Skin epidermis (tissue), 12 donors: Measurements from ENCODE around the gene SGPP1.
"Not testable (repeated sequence)": the region's sequence is repeated elsewhere in the genome, so short reads cannot be mapped to it uniquely, and the experiment has no call there.

Source experiments
- H3K27ac ChIP-seq, 21 experiments: fragments of 200-600 bp; sonication (generic) in 11 of 21; one replicate each; pipeline ENCODE4 v1.5.0; 2020; ENCODE audit warnings: mild to moderate bottlenecking in 3 of 21, inconsistent platforms in 2 of 21, moderate library complexity in 2 of 21
- H3K4me3 ChIP-seq, 7 experiments: fragments of 200-600 bp; sonication (generic) in 2 of 7; one replicate each; pipeline ENCODE4 v1.5.0; 2020; ENCODE audit warnings: inconsistent platforms in 2 of 7, mild to moderate bottlenecking in 2 of 7, moderate library complexity in 1 of 7

The SGPP1 gene

DNA sequence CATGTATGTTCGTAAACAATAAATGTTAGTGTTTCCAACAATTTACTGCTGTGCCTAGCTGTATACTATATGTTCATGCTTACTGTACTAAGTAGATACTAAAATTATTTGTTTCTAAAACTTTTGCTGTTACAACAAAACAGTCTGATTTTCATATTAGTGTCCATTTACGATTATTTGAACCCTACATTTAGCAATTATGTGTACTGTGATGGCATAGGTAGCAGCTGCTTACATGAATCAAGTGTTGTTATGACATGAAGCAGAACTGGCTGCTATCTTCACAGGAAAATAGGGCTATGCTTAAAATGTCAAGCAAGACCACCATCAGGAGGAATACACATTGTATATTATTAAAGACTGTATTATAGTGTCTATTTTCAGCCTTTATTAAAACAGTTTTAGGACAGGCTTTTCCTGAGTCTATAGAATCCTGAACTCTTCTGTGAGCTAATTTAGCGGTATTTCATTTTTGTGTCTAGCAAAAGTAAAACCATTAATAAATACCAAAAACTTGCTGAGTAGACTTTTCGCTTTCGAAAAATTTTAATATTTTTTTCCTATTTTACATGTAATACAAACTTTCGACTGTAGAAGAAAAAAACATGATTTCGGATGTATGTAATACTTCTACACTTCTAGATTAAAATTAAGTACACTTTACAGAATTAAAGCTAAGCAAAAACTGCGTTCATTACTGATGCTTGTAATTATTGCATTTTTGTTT is 85.0 kb downstream of the SGPP1 start:
- H3K4me3 ChIP-seq, result peak overlapping the region; percentile 36 to 79 (median 64)
- peak overlapping the region in 20 of 21 experiments; percentile 64 to 96 (median 88) for H3K27ac ChIP-seq

DNA sequence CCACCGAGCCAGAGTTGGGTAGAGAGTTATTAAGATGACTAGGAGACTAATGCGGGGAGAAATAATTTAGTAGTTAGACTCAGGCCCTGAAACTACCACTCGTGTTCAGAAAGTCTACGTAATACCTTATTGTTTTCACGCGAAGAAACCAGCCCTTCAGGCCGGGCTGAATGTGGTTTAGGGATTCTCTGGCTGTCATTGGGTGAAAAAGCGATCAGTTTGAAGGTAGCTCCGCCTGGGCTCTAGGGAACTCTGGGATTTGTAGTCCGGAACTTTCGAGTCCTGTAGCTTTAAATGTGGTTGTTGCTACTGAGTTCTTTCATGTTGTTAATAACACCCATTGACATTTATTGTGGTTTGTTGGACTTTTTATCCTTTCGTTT is 85.6 kb downstream of the SGPP1 start:
- peak overlapping the region; percentile 36 to 79 (median 64) for H3K4me3 ChIP-seq
- H3K27ac ChIP-seq, result peak overlapping the region in 20 of 21 experiments; percentile 64 to 96 (median 88)

DNA sequence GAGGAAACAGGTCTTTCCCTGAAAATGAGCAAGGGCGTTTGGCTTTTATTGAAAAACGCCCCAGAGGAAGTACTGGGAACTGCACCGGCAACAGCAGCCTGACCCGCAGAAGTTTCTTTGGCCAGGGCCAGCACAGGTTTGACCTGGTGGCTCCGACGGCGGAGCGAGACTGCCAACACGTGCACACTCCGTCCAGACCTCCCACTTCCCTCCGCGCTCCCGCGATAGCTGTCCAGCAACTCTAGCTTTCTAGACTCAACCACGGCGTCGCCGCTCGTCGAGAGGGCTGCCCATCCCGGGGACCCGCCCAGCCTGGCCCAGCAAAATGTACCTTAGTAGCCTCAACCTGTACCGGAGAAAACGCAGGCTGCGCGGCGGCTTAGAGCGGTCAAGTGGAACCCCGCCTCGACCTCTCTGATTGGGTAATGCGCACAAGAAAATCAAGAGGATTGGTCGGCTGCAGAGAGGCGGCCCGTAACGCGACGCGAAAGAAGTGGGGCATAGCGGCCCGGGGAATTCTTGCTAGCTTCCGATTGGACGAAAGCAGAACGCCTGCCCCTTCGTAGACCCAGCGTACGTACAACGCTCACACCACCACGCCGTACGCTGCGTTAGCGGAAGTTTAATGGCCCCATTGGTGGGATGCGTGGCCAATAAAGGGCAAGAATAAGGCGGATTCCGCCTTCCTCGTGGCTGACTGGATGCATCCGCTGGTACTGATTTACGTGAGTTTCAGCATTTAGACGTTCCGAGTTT is 86.2 kb downstream of the SGPP1 start, which contains the start of gene WDR89:
TSS of gene WDR89 (minus strand) at position 399 of the 756 bp plus-strand sequence. CDS start 41,929 bp downstream, outside the sequence.
- peak within 1 kb of the TSS; percentile 49 to 96 (median 89) for H3K27ac ChIP-seq
- peak within 1 kb of the TSS; percentile 56 to 79 (median 65) for H3K4me3 ChIP-seq

DNA sequence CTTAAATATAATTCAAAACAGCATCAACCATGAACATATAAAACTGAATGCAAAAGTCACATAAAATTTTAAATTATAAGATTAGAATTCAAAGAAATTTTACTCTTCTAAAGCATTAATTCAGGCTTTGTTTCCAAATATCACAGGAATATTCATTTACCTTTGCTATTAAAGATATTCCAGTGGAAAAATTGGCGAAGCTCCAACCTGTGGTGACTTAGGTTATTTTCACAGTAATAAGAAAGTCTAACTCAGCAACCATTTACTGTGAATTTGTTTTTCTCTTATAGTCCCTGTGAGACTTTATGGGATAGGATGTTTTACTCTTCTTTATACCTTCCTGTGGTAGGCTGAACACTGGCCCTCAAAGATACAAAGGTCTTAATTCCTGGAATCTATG is 89.4 kb downstream of the SGPP1 start:
- Histone ChIP-seq H3K27ac (no peak overlapping the region), H3K4me3 (no peak overlapping the region)

DNA sequence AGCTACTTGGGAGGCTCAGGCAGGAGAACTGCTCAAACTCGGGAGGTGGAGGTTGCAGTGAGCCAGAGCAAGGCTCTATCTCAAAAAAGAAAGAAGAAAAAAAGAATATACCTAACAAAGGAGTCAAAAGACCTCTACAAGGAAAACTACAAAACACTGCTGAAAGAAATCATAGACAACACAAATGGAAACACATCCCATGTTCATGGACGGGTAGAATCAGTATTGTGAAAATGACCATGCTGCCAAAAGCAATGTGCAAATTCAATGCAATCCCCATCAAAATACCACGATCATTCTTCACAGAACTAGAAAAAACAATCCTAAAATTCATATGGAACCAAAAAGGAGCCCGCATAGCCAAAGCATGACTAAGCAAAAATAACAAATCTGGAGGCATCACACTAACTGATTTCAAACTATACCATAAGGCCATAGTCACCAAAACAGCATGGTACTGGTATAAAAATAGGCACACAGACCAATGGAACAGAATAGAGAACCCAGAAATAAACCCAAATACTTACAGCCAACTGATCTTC is 91.7 kb downstream of the SGPP1 start:
- H3K4me3 ChIP-seq, H3K27ac ChIP-seq: not testable (repeated sequence)
